ENCODE measurements around the gene ZNF423.

DNA sequence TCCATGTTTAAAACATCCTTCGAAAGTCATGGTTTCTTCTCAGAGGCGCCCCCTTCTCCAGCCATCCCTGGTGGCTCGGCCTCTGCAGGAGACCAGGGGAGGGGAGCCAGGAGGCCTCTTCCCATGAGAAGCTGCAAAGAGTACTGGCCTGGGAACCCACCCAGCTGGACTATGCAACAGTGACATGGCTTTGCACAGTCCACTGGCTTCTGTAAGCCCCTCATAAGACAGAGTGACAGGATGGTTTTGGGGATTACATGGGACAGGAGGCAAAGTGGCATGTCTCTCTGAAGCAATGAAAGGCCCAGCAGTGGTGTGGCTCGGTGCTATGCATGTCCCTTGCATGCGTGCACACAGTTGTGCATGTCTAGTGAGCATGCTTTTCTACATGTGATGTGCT lies 382.8 kb downstream of the ZNF423 start:
- TF ChIP-seq EP300 (conservative IDR thresholded peaks at IDR 0.05; ENCODE audit: poor library complexity, severe bottlenecking), result no peak
- TF ChIP-seq MXI1 (conservative IDR thresholded peaks at IDR 0.05; ENCODE audit: poor library complexity, severe bottlenecking), result no peak
- TF ChIP-seq POLR2AphosphoS5 (IDR thresholded peaks at IDR 0.05), result no peak
- TF ChIP-seq, protein P1, sequence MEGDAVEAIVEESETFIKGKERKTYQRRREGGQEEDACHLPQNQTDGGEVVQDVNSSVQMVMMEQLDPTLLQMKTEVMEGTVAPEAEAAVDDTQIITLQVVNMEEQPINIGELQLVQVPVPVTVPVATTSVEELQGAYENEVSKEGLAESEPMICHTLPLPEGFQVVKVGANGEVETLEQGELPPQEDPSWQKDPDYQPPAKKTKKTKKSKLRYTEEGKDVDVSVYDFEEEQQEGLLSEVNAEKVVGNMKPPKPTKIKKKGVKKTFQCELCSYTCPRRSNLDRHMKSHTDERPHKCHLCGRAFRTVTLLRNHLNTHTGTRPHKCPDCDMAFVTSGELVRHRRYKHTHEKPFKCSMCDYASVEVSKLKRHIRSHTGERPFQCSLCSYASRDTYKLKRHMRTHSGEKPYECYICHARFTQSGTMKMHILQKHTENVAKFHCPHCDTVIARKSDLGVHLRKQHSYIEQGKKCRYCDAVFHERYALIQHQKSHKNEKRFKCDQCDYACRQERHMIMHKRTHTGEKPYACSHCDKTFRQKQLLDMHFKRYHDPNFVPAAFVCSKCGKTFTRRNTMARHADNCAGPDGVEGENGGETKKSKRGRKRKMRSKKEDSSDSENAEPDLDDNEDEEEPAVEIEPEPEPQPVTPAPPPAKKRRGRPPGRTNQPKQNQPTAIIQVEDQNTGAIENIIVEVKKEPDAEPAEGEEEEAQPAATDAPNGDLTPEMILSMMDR (IDR thresholded peaks at IDR 0.05; ENCODE audit: poor library complexity, severe bottlenecking), result no peak
- TF ChIP-seq, protein P2, sequence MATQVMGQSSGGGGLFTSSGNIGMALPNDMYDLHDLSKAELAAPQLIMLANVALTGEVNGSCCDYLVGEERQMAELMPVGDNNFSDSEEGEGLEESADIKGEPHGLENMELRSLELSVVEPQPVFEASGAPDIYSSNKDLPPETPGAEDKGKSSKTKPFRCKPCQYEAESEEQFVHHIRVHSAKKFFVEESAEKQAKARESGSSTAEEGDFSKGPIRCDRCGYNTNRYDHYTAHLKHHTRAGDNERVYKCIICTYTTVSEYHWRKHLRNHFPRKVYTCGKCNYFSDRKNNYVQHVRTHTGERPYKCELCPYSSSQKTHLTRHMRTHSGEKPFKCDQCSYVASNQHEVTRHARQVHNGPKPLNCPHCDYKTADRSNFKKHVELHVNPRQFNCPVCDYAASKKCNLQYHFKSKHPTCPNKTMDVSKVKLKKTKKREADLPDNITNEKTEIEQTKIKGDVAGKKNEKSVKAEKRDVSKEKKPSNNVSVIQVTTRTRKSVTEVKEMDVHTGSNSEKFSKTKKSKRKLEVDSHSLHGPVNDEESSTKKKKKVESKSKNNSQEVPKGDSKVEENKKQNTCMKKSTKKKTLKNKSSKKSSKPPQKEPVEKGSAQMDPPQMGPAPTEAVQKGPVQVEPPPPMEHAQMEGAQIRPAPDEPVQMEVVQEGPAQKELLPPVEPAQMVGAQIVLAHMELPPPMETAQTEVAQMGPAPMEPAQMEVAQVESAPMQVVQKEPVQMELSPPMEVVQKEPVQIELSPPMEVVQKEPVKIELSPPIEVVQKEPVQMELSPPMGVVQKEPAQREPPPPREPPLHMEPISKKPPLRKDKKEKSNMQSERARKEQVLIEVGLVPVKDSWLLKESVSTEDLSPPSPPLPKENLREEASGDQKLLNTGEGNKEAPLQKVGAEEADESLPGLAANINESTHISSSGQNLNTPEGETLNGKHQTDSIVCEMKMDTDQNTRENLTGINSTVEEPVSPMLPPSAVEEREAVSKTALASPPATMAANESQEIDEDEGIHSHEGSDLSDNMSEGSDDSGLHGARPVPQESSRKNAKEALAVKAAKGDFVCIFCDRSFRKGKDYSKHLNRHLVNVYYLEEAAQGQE (IDR thresholded peaks at IDR 0.05; ENCODE audit: borderline replicate concordance), result no peak
- no peak for TF ChIP-seq RAD21 (conservative IDR thresholded peaks at IDR 0.05)
- TF ChIP-seq SMC3 (conservative IDR thresholded peaks at IDR 0.05; ENCODE audit: poor library complexity), result no peak
- no peak for TF ChIP-seq EZH2 (IDR thresholded peaks at IDR 0.05; ENCODE audit: borderline replicate concordance, insufficient read depth, low read length, poor library complexity, severe bottlenecking)
- TF ChIP-seq TAF1 (IDR thresholded peaks at IDR 0.05; ENCODE audit: low read depth), result no peak
